GM13976 (cell line): ENCODE results near the gene ANO9.
"Not testable (repeated sequence)": the region's sequence is repeated elsewhere in the genome, so short reads cannot be mapped to it uniquely, and the experiment has no call there.

Source experiments
- DNase-seq: peaks from one replicate; pipeline ENCODE4 v3.0.0; 2012; ENCODE audit warnings: low spot score
- in situ Hi-C: fragments of 300-500 bp; cut with MboI; formaldehyde crosslinking; loops from one replicate; pipeline ENCODE4 v1.12.0; 2022; ENCODE audit warnings: low sequenced_read_pairs, mixed read lengths, inconsistent platforms; ENCODE audit not compliant: unreplicated experiment
- TF ChIP-seq, protein P1 (sequence below): IDR thresholded peaks from 2 replicates; pipeline ENCODE4 v1.5.1; 2012; ENCODE audit warnings: borderline replicate concordance, mild to moderate bottlenecking; ENCODE audit not compliant: insufficient read depth; ENCODE audit errors: extremely low read depth, missing control alignments, control extremely low read depth

Gene ANO9

DNA sequence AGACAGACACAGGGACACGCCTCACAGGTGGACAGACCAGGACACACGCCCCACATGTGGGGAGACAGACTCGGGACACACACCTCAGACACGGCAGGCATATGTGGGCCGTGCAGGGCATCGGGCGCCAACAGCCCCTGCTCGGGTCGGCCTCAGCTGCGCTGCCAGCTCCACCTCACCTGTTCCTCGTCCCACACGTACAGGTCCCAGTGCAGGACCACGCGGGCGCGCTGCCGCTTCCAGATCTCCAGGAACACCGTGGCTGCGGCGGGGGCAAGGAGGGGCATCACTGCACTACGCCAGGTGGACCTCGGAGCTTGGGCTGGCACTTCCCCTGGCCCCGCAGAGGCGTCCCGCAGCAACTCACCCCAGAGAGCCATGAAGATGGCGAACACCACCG, 12.4 kb downstream of the ANO9 start:
- TF ChIP-seq, protein P1, sequence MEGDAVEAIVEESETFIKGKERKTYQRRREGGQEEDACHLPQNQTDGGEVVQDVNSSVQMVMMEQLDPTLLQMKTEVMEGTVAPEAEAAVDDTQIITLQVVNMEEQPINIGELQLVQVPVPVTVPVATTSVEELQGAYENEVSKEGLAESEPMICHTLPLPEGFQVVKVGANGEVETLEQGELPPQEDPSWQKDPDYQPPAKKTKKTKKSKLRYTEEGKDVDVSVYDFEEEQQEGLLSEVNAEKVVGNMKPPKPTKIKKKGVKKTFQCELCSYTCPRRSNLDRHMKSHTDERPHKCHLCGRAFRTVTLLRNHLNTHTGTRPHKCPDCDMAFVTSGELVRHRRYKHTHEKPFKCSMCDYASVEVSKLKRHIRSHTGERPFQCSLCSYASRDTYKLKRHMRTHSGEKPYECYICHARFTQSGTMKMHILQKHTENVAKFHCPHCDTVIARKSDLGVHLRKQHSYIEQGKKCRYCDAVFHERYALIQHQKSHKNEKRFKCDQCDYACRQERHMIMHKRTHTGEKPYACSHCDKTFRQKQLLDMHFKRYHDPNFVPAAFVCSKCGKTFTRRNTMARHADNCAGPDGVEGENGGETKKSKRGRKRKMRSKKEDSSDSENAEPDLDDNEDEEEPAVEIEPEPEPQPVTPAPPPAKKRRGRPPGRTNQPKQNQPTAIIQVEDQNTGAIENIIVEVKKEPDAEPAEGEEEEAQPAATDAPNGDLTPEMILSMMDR, result no peak
- no peak for DNase-seq
- in situ Hi-C loops, result no loop called here

DNA sequence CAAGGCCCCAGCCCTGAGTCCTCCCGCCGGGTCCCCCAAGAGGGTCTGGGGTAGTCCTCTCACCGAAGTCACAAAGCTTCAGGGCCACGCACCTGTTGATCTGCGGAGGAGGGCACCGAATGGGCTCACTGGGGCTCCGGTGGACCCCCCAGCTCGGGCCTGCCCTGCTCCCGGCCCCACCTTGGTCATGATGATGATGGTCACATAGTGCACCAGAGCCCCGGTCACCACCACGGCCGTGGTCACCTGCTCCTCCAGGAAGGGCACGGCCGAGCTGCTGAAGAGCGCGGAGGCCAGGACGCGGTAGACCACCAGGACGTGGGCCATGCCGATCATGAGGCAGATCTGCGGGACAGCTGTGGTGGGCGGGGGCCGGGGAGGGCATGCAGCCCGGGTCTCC, 13.5 kb downstream of the ANO9 start:
- no peak for DNase-seq
- in situ Hi-C loops, result no loop called here
- TF ChIP-seq, protein P1, result no peak

DNA sequence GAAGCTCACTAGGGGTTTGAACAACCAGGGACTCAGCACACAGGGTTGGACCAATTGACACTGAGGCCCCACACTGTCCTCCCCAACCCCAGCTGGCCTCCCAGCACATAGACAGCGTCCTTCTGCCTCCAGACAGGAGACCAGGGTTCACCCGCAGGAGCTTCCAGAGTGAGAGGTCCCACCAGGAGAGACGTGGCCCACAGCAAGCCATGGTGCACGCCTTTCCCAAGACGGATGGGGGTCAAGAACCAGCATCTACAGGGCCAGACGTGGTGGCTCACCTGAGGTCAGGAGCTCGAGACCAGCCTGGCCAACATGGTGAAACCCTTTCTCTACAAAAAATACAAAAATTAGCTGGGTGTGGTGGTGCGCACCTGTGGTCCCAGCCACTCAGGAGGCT, 15.0 kb downstream of the ANO9 start:
- TF ChIP-seq, protein P1, result no peak
- DNase-seq, result no peak
- in situ Hi-C loops, result no loop called here

DNA sequence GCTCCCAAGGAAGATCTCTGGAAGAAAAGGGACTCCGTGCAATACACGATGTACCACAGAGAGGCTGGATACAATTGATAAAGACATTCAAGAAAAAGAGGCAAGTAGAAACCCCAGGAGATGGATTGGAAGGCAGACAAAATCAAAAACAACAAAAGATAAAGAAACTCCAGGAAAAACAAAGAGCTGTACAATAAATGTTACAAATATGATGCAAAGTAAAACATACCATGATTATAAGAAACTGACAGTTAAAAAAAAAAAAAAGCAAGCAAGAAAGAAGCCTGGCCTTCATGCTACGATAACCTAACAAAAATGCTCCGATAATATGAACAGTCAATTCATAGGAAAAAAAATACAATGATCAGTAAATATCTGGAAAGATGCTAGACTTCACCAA, 16.5 kb downstream of the ANO9 start:
- no peak for DNase-seq
- TF ChIP-seq, protein P1, result no peak
- in situ Hi-C loops, result no loop called here

DNA sequence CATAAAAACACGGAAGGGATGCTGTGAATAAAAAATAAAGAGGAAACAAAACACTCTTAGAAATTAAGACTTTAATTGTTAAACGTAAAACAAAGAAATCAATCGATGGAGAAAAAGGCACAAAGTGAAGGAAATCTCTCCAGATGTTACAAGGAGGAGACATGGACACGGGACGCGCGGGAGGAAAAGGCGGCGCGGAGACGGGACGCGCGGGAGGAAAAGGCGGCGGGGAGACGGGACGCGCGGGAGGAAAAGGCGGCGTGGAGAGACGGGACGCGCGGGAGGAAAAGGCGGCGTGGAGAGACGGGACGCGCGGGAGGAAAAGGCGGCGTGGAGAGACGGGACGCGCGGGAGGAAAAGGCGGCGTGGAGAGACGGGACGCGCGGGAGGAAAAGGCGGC, 17.0 kb downstream of the ANO9 start:
- in situ Hi-C loops, DNase-seq: not testable (repeated sequence)

DNA sequence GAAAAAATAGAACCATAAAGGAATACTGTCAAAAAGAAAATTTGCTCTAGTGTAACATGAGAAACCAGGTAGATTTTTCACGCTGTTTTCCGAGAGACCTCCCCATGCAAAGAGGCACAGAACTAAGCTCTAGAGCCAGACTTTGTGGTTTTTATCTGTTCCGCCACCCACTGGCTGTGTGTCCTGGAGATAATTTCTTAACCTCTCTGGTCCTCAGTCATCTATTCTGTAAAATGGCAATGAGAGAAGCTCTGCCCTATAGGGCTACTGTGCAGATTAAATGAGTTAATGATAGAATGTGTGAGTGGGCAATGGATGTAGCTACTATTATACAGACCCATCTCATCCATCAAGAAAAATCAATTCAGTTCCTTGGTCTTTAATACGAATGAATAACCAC, 17.6 kb downstream of the ANO9 start:
- in situ Hi-C loops, result no loop called here
- TF ChIP-seq, protein P1, result no peak
- no peak for DNase-seq

DNA sequence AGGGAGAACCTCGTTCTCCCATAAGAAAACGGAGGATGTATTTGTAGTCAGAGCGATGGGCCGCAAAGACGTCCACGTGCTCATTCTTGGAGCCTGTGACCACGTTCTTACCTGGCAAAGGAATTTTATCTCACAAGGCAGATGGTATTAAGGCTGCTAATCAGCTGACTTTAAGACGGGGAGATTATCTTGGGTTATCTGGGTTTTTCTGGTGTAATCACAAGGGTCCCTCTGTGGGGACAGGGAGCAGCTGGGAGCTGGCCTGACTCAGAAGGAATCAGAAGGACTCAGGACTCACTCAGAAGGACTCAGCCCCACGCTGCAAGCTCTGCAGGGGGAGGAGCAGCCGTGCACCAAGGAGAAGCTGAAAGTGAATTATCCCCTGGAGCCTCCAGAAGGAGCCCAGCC, 19.6 kb downstream of the ANO9 start:
- in situ Hi-C loops, result no loop called here
- TF ChIP-seq, protein P1, result no peak
- no peak for DNase-seq

DNA sequence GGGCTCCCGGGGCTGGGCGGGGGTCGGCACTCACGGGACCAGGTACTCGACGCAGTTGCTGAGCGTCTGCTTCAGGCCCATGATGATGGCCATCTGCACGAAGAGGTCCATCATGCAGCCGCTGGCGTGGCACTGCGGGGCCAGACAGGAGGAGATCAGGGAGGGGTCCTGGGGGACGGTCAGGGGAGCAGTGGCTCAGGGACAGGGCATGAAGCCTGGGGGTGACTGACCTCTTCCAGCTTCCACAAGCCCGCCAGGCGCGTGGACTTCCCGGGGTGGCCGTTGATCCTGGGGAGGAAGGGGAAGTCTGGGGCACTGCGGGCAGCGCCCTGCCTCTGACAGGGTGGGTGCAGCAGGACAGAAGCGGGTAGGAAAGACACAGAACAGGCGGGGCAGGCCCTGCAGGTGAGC, 20.9 kb downstream of the ANO9 start:
- in situ Hi-C loops, result no loop called here
- TF ChIP-seq, protein P1, result no peak
- DNase-seq, result no peak
